A673 (cell line): ENCODE measurements around the gene LGALS12. TPM values are rescaled to one million over a fixed set of nuclear protein-coding genes. Genes with fewer than 3 reads are reported as not detected.

Experiments used
- BruUV-seq: library from RNA; stranded (reverse); fragments of 400-500 nt; replicated peaks from 2 replicates; lab custom pipeline; 2021; lab: Mats Ljungman, UMichigan
- CTCF ChIA-PET: fragments of 300-600 bp; sonication (Branson Sonifier 250); formaldehyde crosslinking; loops from one replicate; lab custom pipeline; 2022; ENCODE audit warnings: antibody characterized with exemption; lab: Charles Lee
- POLR2A ChIA-PET: fragments of 300-600 bp; sonication (Branson Sonifier 250); formaldehyde crosslinking; loops from one replicate; lab custom pipeline; 2022; ENCODE audit warnings: antibody characterized with exemption; ENCODE audit not compliant: low non-redundant PET; lab: Charles Lee
- DNase-seq: peaks from one replicate; pipeline ENCODE4 v3.0.0-alpha.2; 2015; ENCODE audit warnings: low spot score
- H3K27ac ChIP-seq: fragments of 200-600 bp; sonication (generic); 2 replicates; pipeline ENCODE4 v1.5.1; 2016; ENCODE audit warnings: mixed run types, low read depth, mild to moderate bottlenecking, mixed read lengths, antibody characterized with exemption, low read length; ENCODE audit not compliant: poor library complexity, severe bottlenecking
- H3K27me3 ChIP-seq: fragments of 200-600 bp; sonication (generic); replicated peaks from 2 replicates; pipeline ENCODE4 v1.6.1; 2017; ENCODE audit warnings: mixed run types, low read depth, mild to moderate bottlenecking, mixed read lengths, antibody characterized with exemption, low read length; ENCODE audit not compliant: insufficient read depth, poor library complexity
- H3K36me3 ChIP-seq: fragments of 200-600 bp; sonication (generic); 2 replicates; pipeline ENCODE4 v1.6.1; 2016; ENCODE audit warnings: mixed run types, mild to moderate bottlenecking, mixed read lengths, antibody characterized with exemption, low read length; ENCODE audit not compliant: insufficient read depth, poor library complexity, severe bottlenecking
- H3K4me1 ChIP-seq: fragments of 200-600 bp; sonication (generic); 2 replicates; pipeline ENCODE4 v1.6.1; 2017; ENCODE audit warnings: mixed run types, mild to moderate bottlenecking, mixed read lengths, antibody characterized with exemption, low read length; ENCODE audit not compliant: insufficient read depth, poor library complexity, severe bottlenecking
- H3K4me3 ChIP-seq: fragments of 200-600 bp; sonication (generic); 2 replicates; pipeline ENCODE4 v1.5.1; 2016; ENCODE audit warnings: low read depth, mixed run types, mild to moderate bottlenecking, mixed read lengths, low read length; ENCODE audit not compliant: poor library complexity, severe bottlenecking
- H3K9me3 ChIP-seq: fragments of 200-600 bp; sonication (generic); 2 replicates; pipeline ENCODE4 v1.6.1; 2016; ENCODE audit warnings: mixed run types, low read depth, mild to moderate bottlenecking, mixed read lengths, antibody characterized with exemption, low read length; ENCODE audit not compliant: poor library complexity, severe bottlenecking
- EZH2 ChIP-seq: fragments of 200-600 bp; sonication (generic); IDR thresholded peaks from 2 replicates; pipeline ENCODE4 v1.6.1; 2017; ENCODE audit warnings: borderline replicate concordance, low read depth, mild to moderate bottlenecking, mixed read lengths, antibody characterized with exemption, low read length; ENCODE audit not compliant: poor library complexity, severe bottlenecking
- intact Hi-C: fragments of 100-400 bp; cut with micrococcal nuclease; formaldehyde crosslinking; loops from one replicate; pipeline ENCODE4 v1.10.0; 2022; ENCODE audit not compliant: unreplicated experiment
- total RNA-seq: library from RNA; stranded (reverse); gene quantifications from 2 replicates; pipeline ENCODE4 v1.2.3, GENCODE V29; 2021
- TF ChIP-seq, protein P1 (sequence below): fragments of 300-800, 200-600 bp; sonication (generic); conservative IDR thresholded peaks from 2 replicates; pipeline ENCODE4 v1.5.1; 2017; ENCODE audit warnings: low read depth, mild to moderate bottlenecking, antibody characterized with exemption, low read length, moderate library complexity, mixed read lengths

LGALS12 gene
- total RNA-seq, 1 experiment from 2014 or later = not detected

DNA sequence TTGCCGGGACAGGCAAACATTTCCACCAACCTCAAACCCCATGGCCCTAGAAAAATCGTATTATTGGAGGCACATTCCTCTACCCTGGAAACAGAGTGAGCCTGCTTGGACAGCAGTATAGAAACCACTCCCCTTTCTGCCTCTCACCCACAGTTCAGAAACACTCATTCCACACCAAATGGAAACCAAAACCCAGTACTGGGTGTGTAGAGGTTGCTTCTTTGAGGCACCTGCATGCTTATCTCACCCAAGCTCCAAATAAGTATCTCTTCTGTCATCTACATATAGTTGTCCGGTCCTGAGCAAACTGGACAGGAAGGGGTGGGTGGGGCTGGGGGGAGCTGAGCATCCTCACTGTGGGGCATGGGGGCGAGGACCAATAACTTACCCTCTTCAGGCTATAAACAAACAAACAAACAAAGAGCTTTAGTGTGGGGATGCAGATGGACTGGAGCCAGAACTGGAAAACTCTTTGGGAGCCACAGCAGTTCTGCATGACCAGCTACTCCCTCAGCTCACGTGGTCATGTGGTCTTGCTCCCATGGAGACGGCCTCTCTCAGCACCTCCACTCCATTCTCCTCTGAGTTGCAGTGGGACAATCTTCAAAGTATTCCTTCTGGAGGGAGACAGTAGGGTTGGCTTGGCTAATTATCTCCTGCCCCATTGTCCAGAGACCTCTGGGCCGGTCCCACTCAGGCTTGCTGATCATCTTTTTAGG lies 58.3 kb downstream of the LGALS12 start:
- TF ChIP-seq, protein P1, sequence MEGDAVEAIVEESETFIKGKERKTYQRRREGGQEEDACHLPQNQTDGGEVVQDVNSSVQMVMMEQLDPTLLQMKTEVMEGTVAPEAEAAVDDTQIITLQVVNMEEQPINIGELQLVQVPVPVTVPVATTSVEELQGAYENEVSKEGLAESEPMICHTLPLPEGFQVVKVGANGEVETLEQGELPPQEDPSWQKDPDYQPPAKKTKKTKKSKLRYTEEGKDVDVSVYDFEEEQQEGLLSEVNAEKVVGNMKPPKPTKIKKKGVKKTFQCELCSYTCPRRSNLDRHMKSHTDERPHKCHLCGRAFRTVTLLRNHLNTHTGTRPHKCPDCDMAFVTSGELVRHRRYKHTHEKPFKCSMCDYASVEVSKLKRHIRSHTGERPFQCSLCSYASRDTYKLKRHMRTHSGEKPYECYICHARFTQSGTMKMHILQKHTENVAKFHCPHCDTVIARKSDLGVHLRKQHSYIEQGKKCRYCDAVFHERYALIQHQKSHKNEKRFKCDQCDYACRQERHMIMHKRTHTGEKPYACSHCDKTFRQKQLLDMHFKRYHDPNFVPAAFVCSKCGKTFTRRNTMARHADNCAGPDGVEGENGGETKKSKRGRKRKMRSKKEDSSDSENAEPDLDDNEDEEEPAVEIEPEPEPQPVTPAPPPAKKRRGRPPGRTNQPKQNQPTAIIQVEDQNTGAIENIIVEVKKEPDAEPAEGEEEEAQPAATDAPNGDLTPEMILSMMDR = no peak
- TF ChIP-seq EZH2 = no peak
- Histone ChIP-seq H3K4me1 (peaks cover 6% of the 10 kb centered on the region), H3K36me3 (no peaks in the 10 kb centered on the region), H3K27me3 (no peaks in the 10 kb centered on the region), H3K9me3 (no peaks in the 10 kb centered on the region), H3K4me3 (no peak overlapping the region), H3K27ac (no peak overlapping the region)
- intact Hi-C loops = no loop called here
- DNase-seq = no peak
- ChIA-PET POLR2A (no interaction called here), CTCF (interaction anchor here (0.5 to 0.6 kb wide), 2 partner anchors 120 to 230 kb away, joined by 3 to 4 read pairs; no protein-coding TSS in a partner anchor)
- BruUV-seq = no TSS peak

- Histone ChIP-seq H3K27ac (no peak overlapping the region), H3K4me1 (peaks cover 6% of the 10 kb centered on the region), H3K9me3 (no peaks in the 10 kb centered on the region), H3K27me3 (no peaks in the 10 kb centered on the region), H3K4me3 (no peak overlapping the region), H3K36me3 (no peaks in the 10 kb centered on the region)
- TF ChIP-seq, protein P1 = no peak
- TF ChIP-seq EZH2 = no peak
- ChIA-PET POLR2A (no interaction called here), CTCF (no interaction called here)
- intact Hi-C loops = no loop called here
- DNase-seq = no peak
- no TSS peak for BruUV-seq
These were observed 59.0 kb downstream of the LGALS12 start for GRCh38 chr11:63564784-63565350.

Other genes with a start within 250 kb of the LGALS12 start
- not detected in 2 replicates for gene SLC22A9, start 136.3 kb upstream of the LGALS12 start, total RNA-seq
- gene PLAAT5, start 14.9 kb upstream of the LGALS12 start, total RNA-seq = not detected in 2 replicates
- gene PLAAT4, start 30.7 kb downstream of the LGALS12 start, total RNA-seq = 0.97 and 1.0 TPM in 2 replicates
- gene PLAAT2, start 57.3 kb downstream of the LGALS12 start, total RNA-seq = not detected in 2 replicates
- gene PLAAT3, start 108.3 kb downstream of the LGALS12 start, total RNA-seq = 0.46 and 0.69 TPM in 2 replicates
- 53.8 and 63.9 TPM in 2 replicates for gene ATL3, start 165.3 kb downstream of the LGALS12 start, total RNA-seq
- 268 and 275 TPM in 2 replicates for gene RTN3, start 175.4 kb downstream of the LGALS12 start, total RNA-seq